ENCODE data around the gene SCN3B. TPM values are rescaled to one million over a fixed set of nuclear protein-coding genes. Genes with fewer than 3 reads are reported as not detected.
A peak's percentile ranks its signal among the peaks of the same experiment; 100 is the strongest.

SCN3B gene
- total and polyA plus RNA-seq, 2 experiments from 2014 or later = 0.30 to 1.8 TPM

DNA sequence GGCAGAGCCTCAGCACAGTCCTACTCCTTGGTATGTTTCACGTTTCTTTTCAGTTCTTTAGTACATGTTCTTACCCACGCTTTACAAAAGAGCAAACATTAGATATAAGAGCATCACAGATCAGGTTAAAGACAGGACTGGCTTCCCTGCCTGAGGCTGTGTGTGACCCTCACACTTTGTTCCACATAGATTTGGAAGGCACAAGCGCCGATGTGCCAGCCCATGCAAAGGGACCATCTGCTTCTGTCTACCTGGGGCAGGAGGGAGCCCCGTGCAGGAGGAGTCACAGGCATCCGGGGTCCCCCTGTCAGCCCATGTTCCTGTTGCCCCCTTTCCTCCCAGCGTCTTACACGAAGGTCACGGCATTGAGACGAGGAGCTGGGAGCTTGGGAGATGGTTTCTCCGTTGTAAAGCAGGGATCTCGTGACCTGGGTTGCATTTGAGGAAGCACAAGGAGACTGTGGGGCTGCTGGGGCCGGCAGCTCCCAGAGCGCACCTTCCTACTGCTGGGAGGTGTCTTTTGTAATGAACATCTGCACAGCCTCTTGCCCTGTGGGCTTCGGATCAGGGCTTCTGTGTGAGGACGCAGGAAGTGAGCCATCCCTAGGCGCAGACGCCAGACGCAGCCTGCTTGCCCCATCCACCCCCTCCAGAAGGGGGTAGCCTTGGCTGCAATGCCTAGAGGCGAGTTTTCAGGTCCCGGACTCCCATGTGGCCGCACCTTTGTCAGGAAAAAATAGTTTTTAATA is 72.6 kb downstream of the SCN3B start:
- Histone ChIP-seq H3K27ac (no peak overlapping the region), H3K4me1 (ENCODE audit: insufficient read depth) (peaks cover 10% of the 10 kb centered on the region), H3K9me2 (replicated peaks; ENCODE audit: insufficient read depth) (no peaks in the 10 kb centered on the region), H3K4me3 (no peak overlapping the region), H3K9me3 (ENCODE audit: low read depth) (no peaks in the 10 kb centered on the region), H4K20me1 (ENCODE audit: insufficient read depth, poor library complexity, severe bottlenecking) (no peaks in the 10 kb centered on the region), H3K36me3 (replicated peaks; ENCODE audit: insufficient read depth, low read depth) (no peaks in the 10 kb centered on the region), H3K27me3 (no peaks in the 10 kb centered on the region), H3K79me2 (no peaks in the 10 kb centered on the region), H2AFZ (no peak overlapping the region), H3K4me2 (no peak overlapping the region)
- TF ChIP-seq CTCF (IDR thresholded peaks at IDR 0.05; ENCODE audit: poor library complexity) (no peak), EZH2 (IDR thresholded peaks at IDR 0.05; ENCODE audit: borderline replicate concordance) (no peak), EZH2phosphoT487 (IDR thresholded peaks at IDR 0.05; ENCODE audit: low read depth, severe bottlenecking, unreplicated experiment) (no peak)
- no peak for DNase-seq (ENCODE audit: low spot score)
- WGBS (ENCODE audit: low lambda C conversion rate, missing lambda C conversion rate) = 92% methylated on average over 22 of the region's 22 CpGs

DNA sequence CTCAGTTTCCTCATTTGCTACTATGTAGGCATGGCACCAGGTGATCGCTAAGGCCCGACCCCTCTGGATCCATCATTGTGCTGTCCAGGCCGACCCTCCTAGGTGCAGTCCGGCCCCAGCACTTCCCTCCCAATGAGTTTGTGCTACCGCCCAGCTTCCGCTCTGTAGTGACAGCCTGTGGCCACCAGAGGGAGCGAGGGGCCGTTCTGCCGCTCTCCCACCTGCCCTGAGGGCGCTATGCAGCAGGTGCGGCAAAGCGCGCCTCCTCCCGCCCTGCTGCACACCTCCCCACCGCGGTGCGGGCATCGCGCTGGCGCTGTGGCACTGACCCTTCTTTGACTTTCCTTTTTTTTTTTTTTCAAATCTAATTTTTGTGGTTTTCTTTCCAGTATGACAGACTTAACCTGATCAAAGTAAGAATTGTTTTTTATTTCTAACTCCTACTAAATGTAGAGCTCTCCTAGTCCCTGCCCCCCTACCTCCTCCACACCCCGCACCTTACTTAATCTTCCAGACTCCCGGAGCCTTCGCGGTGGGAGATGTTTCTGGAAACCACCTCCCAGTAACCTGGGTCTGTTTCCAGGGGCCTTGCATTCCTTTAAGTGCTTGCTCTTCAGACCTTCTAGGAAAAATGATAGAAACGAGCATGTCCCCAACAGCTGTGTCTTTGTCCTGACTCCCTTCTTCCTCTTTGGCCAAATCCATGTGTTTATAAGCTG is 73.7 kb downstream of the SCN3B start:
- no peak overlapping the region for H3K27ac ChIP-seq
- H2AFZ ChIP-seq = no peak overlapping the region
- no peaks in the 10 kb centered on the region for H3K36me3 ChIP-seq (replicated peaks; ENCODE audit: insufficient read depth, low read depth)
- H4K20me1 ChIP-seq (ENCODE audit: insufficient read depth, poor library complexity, severe bottlenecking) = no peaks in the 10 kb centered on the region
- TF ChIP-seq CTCF (IDR thresholded peaks at IDR 0.05; ENCODE audit: poor library complexity) (peak; percentile 90), EZH2 (IDR thresholded peaks at IDR 0.05; ENCODE audit: borderline replicate concordance) (no peak)
- WGBS (ENCODE audit: low lambda C conversion rate, missing lambda C conversion rate) = 10% methylated on average over 25 of the region's 25 CpGs
- H3K4me1 ChIP-seq (ENCODE audit: insufficient read depth) = no peaks in the 10 kb centered on the region
- peaks cover 2% of the 10 kb centered on the region for H3K27me3 ChIP-seq
- H3K4me3 ChIP-seq = no peak overlapping the region
- H3K9me3 ChIP-seq (ENCODE audit: low read depth) = no peaks in the 10 kb centered on the region
- H3K4me2 ChIP-seq = peak overlapping the region; percentile 70
- H3K9me2 ChIP-seq (replicated peaks; ENCODE audit: insufficient read depth) = no peaks in the 10 kb centered on the region
- H3K79me2 ChIP-seq = no peaks in the 10 kb centered on the region
- peak; percentile 89 for DNase-seq (ENCODE audit: low spot score)

GRCh38 chr11:123580137-123580536 is 74.3 kb downstream of the SCN3B start:
- Histone ChIP-seq H2AFZ (no peak overlapping the region), H3K9me3 (ENCODE audit: low read depth) (no peaks in the 10 kb centered on the region), H4K20me1 (ENCODE audit: insufficient read depth, poor library complexity, severe bottlenecking) (no peaks in the 10 kb centered on the region), H3K79me2 (no peaks in the 10 kb centered on the region), H3K36me3 (replicated peaks; ENCODE audit: insufficient read depth, low read depth) (no peaks in the 10 kb centered on the region), H3K4me3 (no peak overlapping the region), H3K4me2 (peak overlapping the region; percentile 70), H3K27me3 (peaks cover 4% of the 10 kb centered on the region), H3K4me1 (ENCODE audit: insufficient read depth) (no peaks in the 10 kb centered on the region), H3K9me2 (replicated peaks; ENCODE audit: insufficient read depth) (no peaks in the 10 kb centered on the region), H3K27ac (no peak overlapping the region)
- no peak for TF ChIP-seq EZH2phosphoT487 (IDR thresholded peaks at IDR 0.05; ENCODE audit: low read depth, severe bottlenecking, unreplicated experiment)
- no peak for TF ChIP-seq CTCF (IDR thresholded peaks at IDR 0.05; ENCODE audit: poor library complexity)
- WGBS (ENCODE audit: low lambda C conversion rate, missing lambda C conversion rate) = 91% methylated on average over 6 of the region's 6 CpGs
- no peak for DNase-seq (ENCODE audit: low spot score)
